A673 (cell line): ENCODE results near the gene CHD5. TPM values are rescaled to one million over a fixed set of nuclear protein-coding genes. Genes with fewer than 3 reads are reported as not detected.

Experiments used
- Bru-seq: library from RNA; stranded (reverse); fragments of 400-500 nt; gene quantifications from one replicate; lab custom pipeline; 2021; lab: Mats Ljungman, UMichigan
- BruChase-seq, 2 experiments: library from RNA; stranded (reverse); fragments of 400-500 nt; gene quantifications; one replicate each; lab custom pipeline; 2021; lab: Mats Ljungman, UMichigan
- BruUV-seq: library from RNA; stranded (reverse); fragments of 400-500 nt; replicated peaks from 2 replicates; lab custom pipeline; 2021; lab: Mats Ljungman, UMichigan
- CTCF ChIA-PET: fragments of 300-600 bp; sonication (Branson Sonifier 250); formaldehyde crosslinking; loops from one replicate; lab custom pipeline; 2022; ENCODE audit warnings: antibody characterized with exemption; lab: Charles Lee
- POLR2A ChIA-PET: fragments of 300-600 bp; sonication (Branson Sonifier 250); formaldehyde crosslinking; loops from one replicate; lab custom pipeline; 2022; ENCODE audit warnings: antibody characterized with exemption; ENCODE audit not compliant: low non-redundant PET; lab: Charles Lee
- DNase-seq: peaks from one replicate; pipeline ENCODE4 v3.0.0-alpha.2; 2015; ENCODE audit warnings: low spot score
- H3K27ac ChIP-seq: fragments of 200-600 bp; sonication (generic); 2 replicates; pipeline ENCODE4 v1.5.1; 2016; ENCODE audit warnings: mixed run types, low read depth, mild to moderate bottlenecking, mixed read lengths, antibody characterized with exemption, low read length; ENCODE audit not compliant: poor library complexity, severe bottlenecking
- H3K27me3 ChIP-seq: fragments of 200-600 bp; sonication (generic); replicated peaks from 2 replicates; pipeline ENCODE4 v1.6.1; 2017; ENCODE audit warnings: mixed run types, low read depth, mild to moderate bottlenecking, mixed read lengths, antibody characterized with exemption, low read length; ENCODE audit not compliant: insufficient read depth, poor library complexity
- H3K36me3 ChIP-seq: fragments of 200-600 bp; sonication (generic); 2 replicates; pipeline ENCODE4 v1.6.1; 2016; ENCODE audit warnings: mixed run types, mild to moderate bottlenecking, mixed read lengths, antibody characterized with exemption, low read length; ENCODE audit not compliant: insufficient read depth, poor library complexity, severe bottlenecking
- H3K4me1 ChIP-seq: fragments of 200-600 bp; sonication (generic); 2 replicates; pipeline ENCODE4 v1.6.1; 2017; ENCODE audit warnings: mixed run types, mild to moderate bottlenecking, mixed read lengths, antibody characterized with exemption, low read length; ENCODE audit not compliant: insufficient read depth, poor library complexity, severe bottlenecking
- H3K4me3 ChIP-seq: fragments of 200-600 bp; sonication (generic); 2 replicates; pipeline ENCODE4 v1.5.1; 2016; ENCODE audit warnings: low read depth, mixed run types, mild to moderate bottlenecking, mixed read lengths, low read length; ENCODE audit not compliant: poor library complexity, severe bottlenecking
- H3K9me3 ChIP-seq: fragments of 200-600 bp; sonication (generic); 2 replicates; pipeline ENCODE4 v1.6.1; 2016; ENCODE audit warnings: mixed run types, low read depth, mild to moderate bottlenecking, mixed read lengths, antibody characterized with exemption, low read length; ENCODE audit not compliant: poor library complexity, severe bottlenecking
- CTCF ChIP-seq: fragments of 300-800, 200-600 bp; sonication (generic); conservative IDR thresholded peaks from 2 replicates; pipeline ENCODE4 v1.5.1; 2017; ENCODE audit warnings: low read depth, mild to moderate bottlenecking, antibody characterized with exemption, low read length, moderate library complexity, mixed read lengths
- EZH2 ChIP-seq: fragments of 200-600 bp; sonication (generic); IDR thresholded peaks from 2 replicates; pipeline ENCODE4 v1.6.1; 2017; ENCODE audit warnings: borderline replicate concordance, low read depth, mild to moderate bottlenecking, mixed read lengths, antibody characterized with exemption, low read length; ENCODE audit not compliant: poor library complexity, severe bottlenecking
- intact Hi-C: fragments of 100-400 bp; cut with micrococcal nuclease; formaldehyde crosslinking; loops from one replicate; pipeline ENCODE4 v1.10.0; 2022; ENCODE audit not compliant: unreplicated experiment
- long read RNA-seq: library from polyadenylated mRNA; stranded (forward); transcript quantifications from one replicate; pipeline ENCODE4 v2.0.0, GENCODE V29; 2022
- total RNA-seq: library from RNA; stranded (reverse); gene quantifications from 2 replicates; pipeline ENCODE4 v1.2.3, GENCODE V29; 2021

Gene CHD5
- total RNA-seq (0.22 and 0.58 TPM in 2 replicates), Bru-seq, nascent RNA (percentile 6 among the genes with signal in this experiment), BruChase-seq, experiment 1, labeled RNA remaining after a 2-hour chase (percentile 13 among the genes with signal in this experiment), BruChase-seq, experiment 2, labeled RNA remaining after a 6-hour chase (percentile 14 among the genes with signal in this experiment)
- long read RNA-seq: 0 reads

- BruUV-seq: no TSS peak
- Histone ChIP-seq H3K4me3 (peak within 1 kb of the TSS; percentile 37), H3K27ac (no peak within 1 kb of the TSS), H3K4me1 (peaks cover 7% of the 10 kb centered on the region), H3K27me3 (peaks cover 45% of the 10 kb centered on the region), H3K9me3 (no peaks in the 10 kb centered on the region), H3K36me3 (peaks cover 3% of the 10 kb centered on the region)
- intact Hi-C loops: loop anchor here (5.0 kb wide), 2 partner anchors 73 to 128 kb away; no protein-coding TSS in a partner anchor
- POLR2A ChIA-PET: no interaction called here
- no peak for TF ChIP-seq EZH2
- TF ChIP-seq CTCF: 0 out of 2 replicates have a peak, but pooled peaks have one; percentile 22
- CTCF ChIA-PET: no interaction called here
- peak; percentile 50 for DNase-seq
Measured at GRCh38 chr1:6180268-6180706, at the start of gene CHD5. CHD5 (minus strand) TSS chr1:6180321; CDS start chr1:6180023, 298 bp downstream.

- ChIA-PET POLR2A (no interaction called here), CTCF (no interaction called here)
- Histone ChIP-seq H3K27ac (no peak overlapping the region), H3K9me3 (no peaks in the 10 kb centered on the region), H3K27me3 (no peaks in the 10 kb centered on the region), H3K4me3 (no peak overlapping the region), H3K4me1 (no peaks in the 10 kb centered on the region), H3K36me3 (peaks cover 74% of the 10 kb centered on the region)
- TF ChIP-seq CTCF (no peak), EZH2 (no peak)
- no TSS peak for BruUV-seq
- intact Hi-C loops: no loop called here
- no peak for DNase-seq
Measured at GRCh38 chr1:6225651-6226050, 45.5 kb upstream of the CHD5 start.

- H3K9me3 ChIP-seq: no peaks in the 10 kb centered on the region
- H3K36me3 ChIP-seq: peaks cover 64% of the 10 kb centered on the region
- POLR2A ChIA-PET: no interaction called here
- DNase-seq: no peak
- no peak overlapping the region for H3K4me3 ChIP-seq
- H3K27ac ChIP-seq: no peak overlapping the region
- H3K4me1 ChIP-seq: no peaks in the 10 kb centered on the region
- CTCF ChIA-PET: no interaction called here
- intact Hi-C loops: no loop called here
- TF ChIP-seq CTCF (no peak), EZH2 (no peak)
- no TSS peak for BruUV-seq
- H3K27me3 ChIP-seq: no peaks in the 10 kb centered on the region
Measured at GRCh38 chr1:6224718-6225117, 44.6 kb upstream of the CHD5 start.
